ENCODE measurements around the gene MICU2.

The MICU2 gene

DNA sequence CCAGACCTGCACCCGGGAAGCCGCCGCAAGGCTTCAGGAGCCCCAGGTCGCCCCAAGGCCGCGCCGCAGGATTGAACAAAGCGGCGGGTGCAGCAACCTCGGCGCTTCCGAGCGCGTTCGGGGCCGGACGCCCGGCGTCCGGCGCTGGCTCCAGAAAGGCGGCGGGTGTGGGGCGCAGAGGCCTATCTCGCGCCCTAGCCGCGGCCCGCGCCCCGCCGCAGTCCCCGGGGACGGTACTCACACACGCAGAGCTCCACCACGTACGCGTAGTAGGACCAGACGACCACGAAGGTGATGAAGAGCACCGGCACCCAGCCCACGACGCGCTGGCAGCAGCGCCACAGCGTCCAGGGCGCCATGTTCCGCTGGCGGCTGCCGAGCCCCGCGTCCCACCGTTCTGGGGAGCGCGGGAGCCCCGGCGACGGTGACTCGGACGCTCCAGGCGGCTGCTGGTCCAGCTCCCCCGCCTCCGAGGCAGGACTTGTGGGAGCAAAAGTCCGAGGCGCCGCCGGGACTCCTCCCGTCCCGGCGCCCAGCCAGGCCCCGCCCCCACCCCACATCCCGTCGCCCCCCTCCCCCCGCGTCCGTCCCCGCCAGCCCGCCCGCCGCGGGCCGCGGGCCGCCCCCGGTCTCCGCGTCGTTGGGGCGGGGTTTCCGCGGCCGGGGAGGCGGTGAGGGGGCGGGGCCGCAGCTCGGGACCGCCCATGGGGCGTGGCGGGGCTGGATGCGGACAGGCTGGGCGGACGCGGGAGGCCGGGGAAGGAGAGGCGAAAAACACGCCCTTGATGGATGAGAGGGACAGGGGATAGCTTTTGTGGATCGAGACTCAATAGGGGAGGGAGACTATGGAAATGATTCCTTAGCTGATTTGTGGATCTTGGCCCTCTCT is 144.9 kb downstream of the MICU2 start, which contains the start of gene ZDHHC20:
TSS of gene ZDHHC20 (minus strand) at position 491 of the 889 bp plus-strand sequence. CDS start at position 359, 132 bp downstream.
- TF ChIP-seq FOXP2 (optimal IDR thresholded peaks at IDR 0.05; ENCODE audit: control extremely low read depth, extremely low read length, insufficient read depth) (no peak), POLR2AphosphoS5 (IDR thresholded peaks at IDR 0.05; ENCODE audit: borderline replicate concordance, low read depth, low read length) (peak; percentile 67)
- H3K9ac ChIP-seq (ENCODE audit: insufficient read length) = peak within 1 kb of the TSS; percentile 87

GRCh38 chr13:21458451-21458812 is 145.5 kb downstream of the MICU2 start:
- H3K4me3 ChIP-seq = peak overlapping the region; percentile 86
- H3K9ac ChIP-seq (ENCODE audit: insufficient read length) = peak overlapping the region; percentile 87
- no peak for DNase-seq (ENCODE audit: low read depth, low spot score)
- no peaks in the 10 kb centered on the region for H3K36me3 ChIP-seq (ENCODE audit: insufficient read depth, low read length)
- no peak for TF ChIP-seq EZH2 (IDR thresholded peaks at IDR 0.05)
- TF ChIP-seq POLR2AphosphoS5 (IDR thresholded peaks at IDR 0.05; ENCODE audit: borderline replicate concordance, low read depth, low read length) = no peak
- TF ChIP-seq FOXP2 (optimal IDR thresholded peaks at IDR 0.05; ENCODE audit: control extremely low read depth, extremely low read length, insufficient read depth) = no peak
- H3K27ac ChIP-seq = peak overlapping the region; percentile 65; the same call in 1 of the 2 replicates
- peaks cover 3% of the 10 kb centered on the region; the same call in 1 of the 2 replicates for H3K9me3 ChIP-seq (ENCODE audit: low read depth, low read length)

More for the DNA sequence above, 144.9 kb downstream of the MICU2 start, which contains the start of gene ZDHHC20:
- Histone ChIP-seq H3K4me3 (peak within 1 kb of the TSS; percentile 86), H3K9me3 (ENCODE audit: low read depth, low read length) (peaks cover 3% of the 10 kb centered on the region; the same call in 1 of the 2 replicates), H3K36me3 (ENCODE audit: insufficient read depth, low read length) (no peaks in the 10 kb centered on the region), H3K27ac (peak within 1 kb of the TSS; percentile 65; the same call in 1 of the 2 replicates)
- no peak for DNase-seq (ENCODE audit: low read depth, low spot score)

DNA sequence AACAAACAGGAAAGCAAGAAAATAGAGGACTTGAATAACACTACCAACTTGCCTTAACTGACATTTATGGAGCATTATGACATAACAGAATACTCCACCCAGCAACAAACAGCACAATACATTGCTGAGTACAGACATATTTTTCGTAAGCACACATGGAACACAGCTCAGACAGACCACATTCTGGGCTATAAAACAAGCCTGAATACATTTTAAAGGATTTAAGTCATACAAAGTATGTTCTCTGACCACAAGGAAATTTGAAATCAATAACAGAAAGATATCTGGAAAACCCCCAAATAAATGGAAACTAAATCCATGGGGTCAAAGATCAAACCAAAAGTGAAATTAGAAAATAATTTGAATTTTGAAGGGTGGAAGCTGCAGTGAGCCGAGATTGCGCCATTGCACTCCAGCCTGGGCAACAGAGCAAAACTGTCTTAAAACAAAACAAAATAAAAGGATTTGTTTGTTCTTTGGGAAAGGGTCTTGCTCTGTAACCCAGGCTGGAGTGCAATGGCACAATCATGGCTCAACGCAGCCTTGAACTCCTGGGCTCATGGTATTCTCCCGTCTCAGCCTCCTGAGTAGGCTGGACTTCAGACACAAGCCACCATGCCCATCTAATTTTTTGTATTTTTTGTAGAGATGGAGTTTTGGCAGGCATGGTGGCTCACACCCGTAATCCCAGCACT is 150.4 kb downstream of the MICU2 start:
- peaks cover 3% of the 10 kb centered on the region; the same call in 1 of the 2 replicates for H3K9me3 ChIP-seq (ENCODE audit: low read depth, low read length)
- H3K4me3 ChIP-seq = peak overlapping the region; percentile 24
- no peak overlapping the region for H3K9ac ChIP-seq (ENCODE audit: insufficient read length)
- TF ChIP-seq FOXP2 (optimal IDR thresholded peaks at IDR 0.05; ENCODE audit: control extremely low read depth, extremely low read length, insufficient read depth) = no peak
- TF ChIP-seq EZH2 (IDR thresholded peaks at IDR 0.05) = no peak
- no peak for TF ChIP-seq POLR2AphosphoS5 (IDR thresholded peaks at IDR 0.05; ENCODE audit: borderline replicate concordance, low read depth, low read length)
- DNase-seq (ENCODE audit: low read depth, low spot score) = peak; percentile 22
- H3K36me3 ChIP-seq (ENCODE audit: insufficient read depth, low read length) = no peaks in the 10 kb centered on the region
- peak overlapping the region; percentile 58; the same call in 1 of the 2 replicates for H3K27ac ChIP-seq

DNA sequence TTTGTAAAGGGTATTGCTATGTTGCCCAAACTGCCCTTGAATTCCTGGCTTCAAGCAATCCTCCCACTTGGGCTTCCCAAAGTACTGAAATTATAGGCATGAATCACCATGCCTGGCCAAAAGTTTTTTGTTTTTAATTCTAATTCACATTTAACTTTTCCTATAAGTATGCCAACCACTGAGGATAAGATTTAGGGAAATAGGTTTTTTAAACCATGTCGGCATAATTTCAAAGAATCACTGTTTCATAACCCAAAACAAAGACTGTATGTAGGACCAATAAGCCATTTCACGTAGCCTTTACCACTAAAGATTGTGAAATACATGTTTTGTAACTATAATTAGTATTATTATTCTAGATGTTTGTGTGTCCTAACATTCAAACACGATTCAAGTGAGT is 153.0 kb downstream of the MICU2 start:
- Histone ChIP-seq H3K27ac (no peak overlapping the region), H3K36me3 (ENCODE audit: insufficient read depth, low read length) (no peaks in the 10 kb centered on the region), H3K9ac (ENCODE audit: insufficient read length) (no peak overlapping the region), H3K4me3 (no peak overlapping the region), H3K9me3 (ENCODE audit: low read depth, low read length) (peaks cover 3% of the 10 kb centered on the region; the same call in 1 of the 2 replicates)
- TF ChIP-seq EZH2 (IDR thresholded peaks at IDR 0.05) (no peak), FOXP2 (optimal IDR thresholded peaks at IDR 0.05; ENCODE audit: control extremely low read depth, extremely low read length, insufficient read depth) (no peak), POLR2AphosphoS5 (IDR thresholded peaks at IDR 0.05; ENCODE audit: borderline replicate concordance, low read depth, low read length) (no peak)
- no peak for DNase-seq (ENCODE audit: low read depth, low spot score)

- Histone ChIP-seq H3K36me3 (ENCODE audit: insufficient read depth, low read length) (no peaks in the 10 kb centered on the region), H3K27ac (no peak overlapping the region), H3K9me3 (ENCODE audit: low read depth, low read length) (peaks cover 3% of the 10 kb centered on the region; the same call in 1 of the 2 replicates), H3K4me3 (no peak overlapping the region), H3K9ac (ENCODE audit: insufficient read length) (no peak overlapping the region)
- DNase-seq (ENCODE audit: low read depth, low spot score) = no peak
- TF ChIP-seq FOXP2 (optimal IDR thresholded peaks at IDR 0.05; ENCODE audit: control extremely low read depth, extremely low read length, insufficient read depth) = no peak
These were observed 157.3 kb downstream of the MICU2 start for GRCh38 chr13:21446656-21447055.

GRCh38 chr13:21445759-21446158 is 158.2 kb downstream of the MICU2 start:
- Histone ChIP-seq H3K27ac (no peak overlapping the region), H3K36me3 (ENCODE audit: insufficient read depth, low read length) (no peaks in the 10 kb centered on the region), H3K9me3 (ENCODE audit: low read depth, low read length) (peaks cover 3% of the 10 kb centered on the region; the same call in 1 of the 2 replicates), H3K4me3 (no peak overlapping the region), H3K9ac (ENCODE audit: insufficient read length) (no peak overlapping the region)
- TF ChIP-seq EZH2 (IDR thresholded peaks at IDR 0.05) (no peak), FOXP2 (optimal IDR thresholded peaks at IDR 0.05; ENCODE audit: control extremely low read depth, extremely low read length, insufficient read depth) (no peak), POLR2AphosphoS5 (IDR thresholded peaks at IDR 0.05; ENCODE audit: borderline replicate concordance, low read depth, low read length) (no peak)
- no peak for DNase-seq (ENCODE audit: low read depth, low spot score)

GRCh38 chr13:21443171-21443570 is 160.8 kb downstream of the MICU2 start:
- TF ChIP-seq FOXP2 (optimal IDR thresholded peaks at IDR 0.05; ENCODE audit: control extremely low read depth, extremely low read length, insufficient read depth) (no peak), EZH2 (IDR thresholded peaks at IDR 0.05) (no peak), POLR2AphosphoS5 (IDR thresholded peaks at IDR 0.05; ENCODE audit: borderline replicate concordance, low read depth, low read length) (no peak)
- Histone ChIP-seq H3K4me3 (no peak overlapping the region), H3K9ac (ENCODE audit: insufficient read length) (no peak overlapping the region), H3K36me3 (ENCODE audit: insufficient read depth, low read length) (no peaks in the 10 kb centered on the region), H3K9me3 (ENCODE audit: low read depth, low read length) (peaks cover 7% of the 10 kb centered on the region; the same call in 1 of the 2 replicates), H3K27ac (no peak overlapping the region)
- DNase-seq (ENCODE audit: low read depth, low spot score) = no peak

Measured in SK-N-MC (cell line).